NCI-H526 treated with DMSO at 0.1 percent for 48 hours (cell line): ENCODE measurements around the gene COPS7A.

Source experiments
- DNase-seq: peaks from one replicate; lab custom pipeline; 2025; lab: John Stamatoyannopoulos, UW

COPS7A gene

GRCh38 chr12:6770094-6770493 lies 46.2 kb downstream of the COPS7A start:
- DNase-seq = no peak

GRCh38 chr12:6770600-6770999 lies 46.8 kb downstream of the COPS7A start:
- DNase-seq = no peak

- DNase-seq = no peak
Observed at GRCh38 chr12:6771091-6771495, 47.2 kb downstream of the COPS7A start.

GRCh38 chr12:6771509-6772330 lies 47.9 kb downstream of the COPS7A start:
- DNase-seq = no peak

GRCh38 chr12:6772331-6772695 lies 48.5 kb downstream of the COPS7A start, which contains the start of gene LAG3:
LAG3 (plus strand) TSS chr12:6772520; CDS start chr12:6772853, 333 bp downstream.
- no peak for DNase-seq

- DNase-seq = no peak
Observed at GRCh38 chr12:6772726-6773589, 49.1 kb downstream of the COPS7A start.

GRCh38 chr12:6773590-6774351 lies 49.9 kb downstream of the COPS7A start:
- peak; percentile 4 for DNase-seq

- DNase-seq = no peak
Observed at GRCh38 chr12:6774499-6775062, 50.7 kb downstream of the COPS7A start.

GRCh38 chr12:6775185-6776174 lies 51.6 kb downstream of the COPS7A start:
- DNase-seq = no peak

GRCh38 chr12:6777386-6777785 lies 53.5 kb downstream of the COPS7A start:
- no peak for DNase-seq

- no peak for DNase-seq
Observed at GRCh38 chr12:6778217-6778573, 54.3 kb downstream of the COPS7A start.

- peak; percentile 81 for DNase-seq
Observed at GRCh38 chr12:6778574-6779550, 55.0 kb downstream of the COPS7A start.

- no peak for DNase-seq
Observed at GRCh38 chr12:6779708-6780432, 56.0 kb downstream of the COPS7A start.

- DNase-seq = no peak
Observed at GRCh38 chr12:6780573-6780972, 56.7 kb downstream of the COPS7A start.
